ENCODE results near the gene KCNH1. TPM values are rescaled to one million over a fixed set of nuclear protein-coding genes. Genes with fewer than 3 reads are reported as not detected.

KCNH1 gene
- total RNA-seq, result under 1 TPM; 0.10 to 0.22 (median 0.21) TPM
- polyA plus RNA-seq, result under 1 TPM; 0.12 to 0.17 (median 0.13) TPM
- long read RNA-seq, donor 1, result 0 reads
- long read RNA-seq, donor 2, result 0 reads

DNA sequence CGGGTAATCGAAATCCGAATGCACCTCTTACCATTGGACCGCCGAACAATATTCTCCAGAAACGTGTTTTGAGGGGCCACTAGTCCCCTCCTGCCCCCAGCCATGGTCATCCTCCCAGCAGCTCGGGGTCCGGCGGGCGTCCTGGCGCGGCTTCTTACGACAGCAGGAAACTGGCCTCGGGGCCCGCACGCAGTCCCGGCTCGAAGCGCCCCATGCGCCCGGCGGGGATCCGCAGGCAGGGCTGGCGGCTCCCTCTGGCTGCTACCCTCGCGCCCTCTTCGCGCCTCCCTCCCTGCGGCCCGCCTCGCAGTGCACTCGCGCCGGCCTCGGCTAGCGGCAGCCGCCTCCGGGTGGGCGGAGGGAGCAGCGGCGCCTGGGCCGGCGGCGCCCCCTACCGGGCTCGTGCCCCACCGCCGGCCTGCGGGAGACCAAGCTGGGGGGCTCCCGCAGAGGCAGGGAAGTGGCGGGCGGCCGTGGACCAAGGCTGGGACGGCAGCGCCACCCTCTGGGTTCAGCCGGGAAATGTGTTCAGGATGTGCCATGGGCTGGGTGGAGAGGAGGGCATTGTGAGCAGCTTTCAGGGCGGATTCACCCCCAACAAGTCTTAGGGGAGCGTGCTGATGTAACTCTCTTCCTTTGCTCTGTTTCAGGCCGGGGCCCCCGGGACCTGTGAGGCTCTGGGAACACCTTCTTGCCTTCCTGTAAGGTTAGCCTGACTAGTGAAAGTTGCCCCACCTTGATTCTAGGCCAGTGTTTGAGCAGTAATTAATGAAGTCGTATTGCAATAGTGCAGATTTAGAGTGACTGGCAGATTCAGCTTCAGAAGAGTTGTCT is at the start of gene KCNH1:
TSS of gene KCNH1 (minus strand) at position 313 of the 834 bp plus-strand sequence. CDS start at position 110, 203 bp downstream.
- ATAC-seq (peak; percentile 84 to 96 (median 96)), DNase-seq (peak; percentile 80 to 87)
- peak within 1 kb of the TSS; percentile 60 for H3K4me3 ChIP-seq
- intact Hi-C loops (cut with DNase I), result loop anchor here (2.0 to 5.0 kb wide), 5 partner anchors 549 to 727 kb away; no protein-coding TSS in a partner anchor
- peaks cover 8% of the 10 kb centered on the region for H3K4me1 ChIP-seq
- peaks cover 0 to 60% (median 7%) of the 10 kb centered on the region in 3 donors for H3K27me3 ChIP-seq (ENCODE audit: insufficient read depth in 3 of 3, low read length in 2 of 3)
- H3K27ac ChIP-seq, result no peak within 1 kb of the TSS
- 2 to 3% (median 2%) methylated on average over 50 to 61 of the region's 61 CpGs for WGBS, 3 donors
- H3K9me3 ChIP-seq, result no peaks in the 10 kb centered on the region
- no peaks in the 10 kb centered on the region for H3K36me3 ChIP-seq (ENCODE audit: insufficient read depth in 1 of 2, low read depth in 1 of 2)
- peak; percentile 76 for TF ChIP-seq CTCF (IDR thresholded peaks at IDR 0.05)

- WGBS, 3 donors, result 83 to 93% (median 92%) methylated on average over 2 of the region's 2 CpGs
- Histone ChIP-seq H3K36me3 (ENCODE audit: insufficient read depth in 1 of 2, low read depth in 1 of 2) (no peaks in the 10 kb centered on the region), H3K4me3 (no peak overlapping the region), H3K9me3 (no peaks in the 10 kb centered on the region), H3K27me3 (ENCODE audit: insufficient read depth in 3 of 3, low read length in 2 of 3) (peaks cover 0 to 3% (median 0%) of the 10 kb centered on the region in 3 donors), H3K4me1 (no peaks in the 10 kb centered on the region), H3K27ac (no peak overlapping the region)
- intact Hi-C loops (cut with DNase I), result no loop called here
- no peak for DNase-seq
- no peak for TF ChIP-seq CTCF (IDR thresholded peaks at IDR 0.05)
- ATAC-seq, result no peak
Measured at GRCh38 chr1:211182746-211183145, 48.8 kb upstream of the KCNH1 start.

DNA sequence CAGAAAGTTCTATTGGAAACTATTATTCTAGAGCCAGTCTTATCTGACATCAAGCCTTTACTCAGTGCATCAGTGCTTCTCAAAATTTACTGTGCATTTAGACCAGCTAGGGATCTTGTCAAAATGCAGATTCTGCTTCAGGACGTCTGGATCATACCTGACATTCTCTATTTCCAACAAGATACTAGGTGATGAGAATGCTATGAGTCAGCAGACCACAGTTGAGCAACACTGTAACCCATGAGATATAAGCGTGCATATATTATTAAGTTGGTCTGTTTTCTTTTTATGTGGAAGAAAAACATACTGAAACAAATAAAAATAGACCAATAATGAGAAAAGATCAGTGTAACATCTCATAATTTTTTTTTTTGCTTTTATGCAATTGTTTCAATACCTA is 40.4 kb upstream of the KCNH1 start:
- WGBS, 3 donors, result 65 to 71% (median 68%) methylated on average over 2 of the region's 2 CpGs
- ATAC-seq, result no peak
- no peak for TF ChIP-seq CTCF (IDR thresholded peaks at IDR 0.05)

GRCh38 chr1:211172657-211173056 is 38.7 kb upstream of the KCNH1 start:
- intact Hi-C loops (cut with DNase I), result loop anchor here in 1 of 2 donors (10.0 kb wide), 1 partner anchor 72 kb away; no protein-coding TSS in a partner anchor
- no peaks in the 10 kb centered on the region for H3K36me3 ChIP-seq (ENCODE audit: insufficient read depth in 1 of 2, low read depth in 1 of 2)
- H3K9me3 ChIP-seq, result peaks cover 5% of the 10 kb centered on the region
- TF ChIP-seq CTCF (IDR thresholded peaks at IDR 0.05), result no peak
- DNase-seq (no peak), ATAC-seq (no peak)
- H3K27ac ChIP-seq, result no peak overlapping the region
- no peaks in the 10 kb centered on the region for H3K27me3 ChIP-seq (ENCODE audit: insufficient read depth in 3 of 3, low read length in 2 of 3)
- no peak overlapping the region for H3K4me3 ChIP-seq
- no peaks in the 10 kb centered on the region for H3K4me1 ChIP-seq

More for the DNA sequence above, 40.4 kb upstream of the KCNH1 start:
- Histone ChIP-seq H3K4me1 (no peaks in the 10 kb centered on the region), H3K9me3 (peaks cover 5% of the 10 kb centered on the region), H3K27ac (no peak overlapping the region), H3K36me3 (ENCODE audit: insufficient read depth in 1 of 2, low read depth in 1 of 2) (no peaks in the 10 kb centered on the region), H3K27me3 (ENCODE audit: insufficient read depth in 3 of 3, low read length in 2 of 3) (no peaks in the 10 kb centered on the region), H3K4me3 (no peak overlapping the region)
- DNase-seq, result no peak
- intact Hi-C loops (cut with DNase I), result loop anchor here in 1 of 2 donors (10.0 kb wide), 1 partner anchor 70 kb away; no protein-coding TSS in a partner anchor

All from psoas muscle (tissue), 8 donors.